CD4-positive, alpha-beta T cell treated with Interleukin-15 for 4 hours (primary cell): ENCODE measurements around the gene EPN1.
"Not testable (repeated sequence)": the region's sequence is repeated elsewhere in the genome, so short reads cannot be mapped to it uniquely, and the experiment has no call there.

Experiments used
- DNase-seq: peaks from one replicate; pipeline ENCODE4 v3.0.0-alpha.2; 2020; ENCODE audit warnings: low spot score

The EPN1 gene

GRCh38 chr19:55720214-55720746 is 45.3 kb downstream of the EPN1 start:
- DNase-seq = no peak

DNA sequence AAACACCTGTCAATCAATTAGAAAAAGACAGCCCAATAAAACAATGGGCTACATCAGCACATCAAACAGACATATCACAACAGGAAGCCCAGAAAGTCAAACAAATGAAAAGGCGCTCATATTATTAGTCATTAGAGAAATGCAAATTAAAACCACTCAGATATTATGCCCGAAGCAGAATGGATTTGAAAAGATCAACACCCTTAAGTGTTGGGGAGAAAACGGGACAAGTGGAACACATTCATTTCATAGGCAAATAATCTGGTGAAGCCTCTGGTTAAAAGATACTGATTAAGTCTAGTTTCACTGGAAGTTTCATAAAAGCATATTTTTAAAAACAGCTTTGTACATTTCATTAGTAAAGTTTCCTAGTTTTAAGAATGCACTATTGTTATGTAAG is 45.8 kb downstream of the EPN1 start:
- DNase-seq = no peak

DNA sequence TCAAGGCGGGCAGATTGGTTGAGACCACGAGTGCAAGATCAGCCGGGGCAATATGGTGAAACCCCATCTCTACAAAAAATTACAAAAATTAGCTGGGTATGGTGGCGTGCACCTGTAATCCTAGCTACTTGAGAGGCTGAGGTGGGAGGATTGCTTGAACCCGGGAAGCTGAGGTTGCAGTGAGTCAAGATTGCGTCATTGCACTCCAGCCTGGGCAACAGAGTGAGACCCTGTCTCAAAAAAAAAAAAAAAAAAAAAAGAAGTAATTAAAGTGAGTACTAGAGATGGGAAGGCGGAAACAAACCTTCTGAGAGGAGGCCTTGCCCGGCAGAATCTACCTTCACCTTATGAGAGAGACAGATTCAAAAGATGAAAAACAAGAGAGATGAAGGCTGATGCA is 48.5 kb downstream of the EPN1 start:
- no peak for DNase-seq

DNA sequence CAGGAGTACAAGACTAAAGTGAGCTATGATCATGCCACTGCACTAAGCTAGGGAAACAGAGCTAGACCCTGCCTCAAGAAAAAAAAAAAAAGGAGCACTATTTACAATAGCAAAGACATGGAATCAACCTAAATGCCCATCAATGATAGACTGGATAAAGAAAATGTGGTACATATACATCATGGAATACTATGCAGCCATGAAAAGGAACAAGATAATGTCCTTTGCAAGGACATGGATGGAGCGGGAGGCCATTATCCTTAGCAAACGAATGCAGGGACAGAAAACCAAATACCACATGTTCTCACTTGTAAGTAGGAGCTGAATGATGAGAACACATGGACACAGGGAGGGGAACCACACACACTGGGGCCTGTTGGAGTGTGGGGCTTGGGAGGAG is 55.4 kb downstream of the EPN1 start:
- not testable (repeated sequence) for DNase-seq

GRCh38 chr19:55738302-55738701 is 63.3 kb downstream of the EPN1 start, which contains the start of gene NLRP9:
NLRP9 (minus strand) TSS chr19:55738402; CDS start chr19:55738374, 28 bp downstream.
- no peak for DNase-seq

DNA sequence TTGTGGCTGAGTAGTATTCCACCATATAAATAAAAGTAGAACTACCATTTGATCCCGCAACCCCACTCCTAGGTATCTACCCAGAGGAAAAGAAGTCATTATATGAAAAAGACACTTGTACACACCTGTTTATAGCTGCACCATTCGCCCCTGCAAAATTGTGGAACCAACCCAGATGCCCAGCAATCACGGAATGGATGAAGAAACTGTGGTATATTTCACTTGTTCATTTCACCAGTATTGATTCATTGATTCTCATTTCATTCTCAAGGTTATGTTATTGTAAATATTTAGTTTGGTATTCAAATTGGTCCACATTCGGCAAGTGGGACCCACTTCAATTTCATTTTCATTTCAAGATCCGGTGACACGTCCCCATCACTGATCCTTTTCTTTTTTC is 75.7 kb downstream of the EPN1 start:
- no peak for DNase-seq

DNA sequence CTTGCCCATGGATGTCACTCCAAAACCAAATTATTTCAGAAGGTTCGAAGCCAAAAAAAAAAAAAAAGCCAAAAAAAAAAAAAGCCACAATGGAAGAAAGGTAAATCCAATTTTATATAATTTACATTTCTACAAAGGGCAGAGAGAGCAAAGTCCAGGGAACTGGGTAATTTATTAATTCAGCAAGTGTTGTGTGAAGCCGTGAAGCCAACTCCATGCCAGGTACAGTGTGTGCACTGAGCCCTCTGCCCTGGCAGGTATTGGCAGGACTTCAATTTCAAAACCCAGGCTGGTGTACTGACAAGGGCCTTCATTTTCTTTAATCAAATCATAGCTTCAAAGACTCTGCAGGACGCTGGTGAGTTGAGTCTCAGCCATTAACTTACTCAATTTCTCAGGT is 78.4 kb downstream of the EPN1 start:
- no peak for DNase-seq

- not testable (repeated sequence) for DNase-seq
These were observed 81.8 kb downstream of the EPN1 start for GRCh38 chr19:55756808-55757207.

- DNase-seq = not testable (repeated sequence)
These were observed 83.8 kb downstream of the EPN1 start, which contains the start of gene RFPL4A for GRCh38 chr19:55758797-55759196. RFPL4A (plus strand) TSS chr19:55759097; CDS start chr19:55761801, 2,704 bp downstream.
